CD4-positive, alpha-beta T cell treated with Interleukin-17A for 4 hours (primary cell): Measurements from ENCODE around the gene CHODL.

Experiments
- DNase-seq: peaks from one replicate; pipeline ENCODE4 v3.0.0-alpha.2; 2020; ENCODE audit warnings: mixed read lengths

The CHODL gene

GRCh38 chr21:18244671-18245463 is at the start of gene CHODL:
TSS of gene CHODL (plus strand) at chr21:18244833. CDS start at chr21:18245224, 391 bp downstream.
- DNase-seq: no peak

GRCh38 chr21:18204931-18205330 is 39.7 kb upstream of the CHODL start:
- no peak for DNase-seq

- DNase-seq: no peak
Measured at GRCh38 chr21:18218331-18218730, 26.3 kb upstream of the CHODL start.

GRCh38 chr21:18220498-18220897 is 24.1 kb upstream of the CHODL start:
- DNase-seq: no peak

GRCh38 chr21:18222346-18222745 is 22.3 kb upstream of the CHODL start:
- no peak for DNase-seq

- no peak for DNase-seq
Measured at GRCh38 chr21:18228060-18228739, 16.4 kb upstream of the CHODL start.

- DNase-seq: no peak
Measured at GRCh38 chr21:18235545-18235944, 9.1 kb upstream of the CHODL start.

GRCh38 chr21:18245464-18245967 is 883 bp downstream of the CHODL start:
- no peak for DNase-seq

GRCh38 chr21:18248171-18248570 is 3.5 kb downstream of the CHODL start:
- no peak for DNase-seq

- DNase-seq: no peak
Measured at GRCh38 chr21:18249672-18250071, 5.0 kb downstream of the CHODL start.

GRCh38 chr21:18251065-18251464 is 6.4 kb downstream of the CHODL start:
- no peak for DNase-seq

GRCh38 chr21:18252256-18252655 is 7.6 kb downstream of the CHODL start:
- DNase-seq: no peak

GRCh38 chr21:18252680-18253079 is 8.0 kb downstream of the CHODL start:
- no peak for DNase-seq

GRCh38 chr21:18253221-18253620 is 8.6 kb downstream of the CHODL start:
- no peak for DNase-seq

- DNase-seq: no peak
Measured at GRCh38 chr21:18253799-18254198, 9.2 kb downstream of the CHODL start.

- no peak for DNase-seq
Measured at GRCh38 chr21:18265944-18266343, 21.3 kb downstream of the CHODL start.

- no peak for DNase-seq
Measured at GRCh38 chr21:18267496-18267895, 22.9 kb downstream of the CHODL start.

- no peak for DNase-seq
Measured at GRCh38 chr21:18268906-18269305, 24.3 kb downstream of the CHODL start.

GRCh38 chr21:18269856-18270255 is 25.2 kb downstream of the CHODL start:
- DNase-seq: no peak

GRCh38 chr21:18273400-18273799 is 28.8 kb downstream of the CHODL start:
- DNase-seq: no peak

- DNase-seq: no peak
Measured at GRCh38 chr21:18274370-18274769, 29.7 kb downstream of the CHODL start.

- DNase-seq: no peak
Measured at GRCh38 chr21:18275781-18276180, 31.1 kb downstream of the CHODL start.

- no peak for DNase-seq
Measured at GRCh38 chr21:18285379-18285778, 40.7 kb downstream of the CHODL start.

- DNase-seq: no peak
Measured at GRCh38 chr21:18289876-18290275, 45.2 kb downstream of the CHODL start.
